ENCODE data around the gene SNX15.

The SNX15 gene

DNA sequence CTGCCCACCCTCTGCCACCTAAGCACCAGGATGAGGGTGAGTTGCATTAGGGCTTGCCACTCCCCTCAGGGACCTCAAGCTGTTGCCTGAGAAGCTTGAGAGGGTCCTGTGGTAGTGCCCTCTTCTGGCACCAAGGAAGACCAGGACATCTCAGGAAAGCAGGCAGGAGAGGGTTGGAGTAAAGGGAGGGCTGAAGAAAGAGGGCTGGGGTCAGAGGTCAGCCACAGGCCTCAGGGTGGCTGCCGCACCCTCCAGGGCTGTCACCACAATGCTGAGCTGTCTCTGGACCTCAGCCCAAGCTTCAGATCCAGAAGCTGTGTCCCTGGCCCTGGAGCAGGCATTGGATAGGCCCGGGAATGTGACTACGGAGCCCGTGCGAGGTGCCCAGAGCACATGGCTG, 17.8 kb downstream of the SNX15 start:
- no peak for DNase-seq (ENCODE audit: low read depth)
- H3K4me3 ChIP-seq (ENCODE audit: low read length), result no peak overlapping the region
- TF ChIP-seq, protein P1, sequence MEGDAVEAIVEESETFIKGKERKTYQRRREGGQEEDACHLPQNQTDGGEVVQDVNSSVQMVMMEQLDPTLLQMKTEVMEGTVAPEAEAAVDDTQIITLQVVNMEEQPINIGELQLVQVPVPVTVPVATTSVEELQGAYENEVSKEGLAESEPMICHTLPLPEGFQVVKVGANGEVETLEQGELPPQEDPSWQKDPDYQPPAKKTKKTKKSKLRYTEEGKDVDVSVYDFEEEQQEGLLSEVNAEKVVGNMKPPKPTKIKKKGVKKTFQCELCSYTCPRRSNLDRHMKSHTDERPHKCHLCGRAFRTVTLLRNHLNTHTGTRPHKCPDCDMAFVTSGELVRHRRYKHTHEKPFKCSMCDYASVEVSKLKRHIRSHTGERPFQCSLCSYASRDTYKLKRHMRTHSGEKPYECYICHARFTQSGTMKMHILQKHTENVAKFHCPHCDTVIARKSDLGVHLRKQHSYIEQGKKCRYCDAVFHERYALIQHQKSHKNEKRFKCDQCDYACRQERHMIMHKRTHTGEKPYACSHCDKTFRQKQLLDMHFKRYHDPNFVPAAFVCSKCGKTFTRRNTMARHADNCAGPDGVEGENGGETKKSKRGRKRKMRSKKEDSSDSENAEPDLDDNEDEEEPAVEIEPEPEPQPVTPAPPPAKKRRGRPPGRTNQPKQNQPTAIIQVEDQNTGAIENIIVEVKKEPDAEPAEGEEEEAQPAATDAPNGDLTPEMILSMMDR (conservative IDR thresholded peaks at IDR 0.05; ENCODE audit: low read depth, low read length), result no peak

DNA sequence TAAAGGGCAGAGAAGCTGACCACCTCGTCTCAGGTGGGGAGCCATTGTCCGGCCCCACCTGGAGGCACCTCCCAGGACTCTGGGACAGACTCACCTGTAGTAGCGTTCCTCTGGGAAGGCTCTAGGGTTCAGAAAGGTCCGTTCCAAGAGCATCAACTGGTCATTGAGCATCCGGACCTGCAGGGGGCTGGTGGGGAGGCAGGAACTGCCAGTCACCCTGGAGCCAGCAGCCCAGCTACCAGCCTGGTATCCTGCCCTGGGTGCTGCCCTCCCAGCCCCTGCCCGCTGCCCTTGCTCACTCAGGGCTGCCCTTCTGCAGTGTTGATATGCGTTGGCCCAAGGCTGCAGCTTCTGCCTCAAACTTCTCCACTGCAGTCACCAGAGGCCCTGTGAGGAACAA, 18.5 kb downstream of the SNX15 start:
- TF ChIP-seq, protein P1 (conservative IDR thresholded peaks at IDR 0.05; ENCODE audit: low read depth, low read length), result no peak
- H3K4me3 ChIP-seq (ENCODE audit: low read length), result no peak overlapping the region
- no peak for DNase-seq (ENCODE audit: low read depth)

DNA sequence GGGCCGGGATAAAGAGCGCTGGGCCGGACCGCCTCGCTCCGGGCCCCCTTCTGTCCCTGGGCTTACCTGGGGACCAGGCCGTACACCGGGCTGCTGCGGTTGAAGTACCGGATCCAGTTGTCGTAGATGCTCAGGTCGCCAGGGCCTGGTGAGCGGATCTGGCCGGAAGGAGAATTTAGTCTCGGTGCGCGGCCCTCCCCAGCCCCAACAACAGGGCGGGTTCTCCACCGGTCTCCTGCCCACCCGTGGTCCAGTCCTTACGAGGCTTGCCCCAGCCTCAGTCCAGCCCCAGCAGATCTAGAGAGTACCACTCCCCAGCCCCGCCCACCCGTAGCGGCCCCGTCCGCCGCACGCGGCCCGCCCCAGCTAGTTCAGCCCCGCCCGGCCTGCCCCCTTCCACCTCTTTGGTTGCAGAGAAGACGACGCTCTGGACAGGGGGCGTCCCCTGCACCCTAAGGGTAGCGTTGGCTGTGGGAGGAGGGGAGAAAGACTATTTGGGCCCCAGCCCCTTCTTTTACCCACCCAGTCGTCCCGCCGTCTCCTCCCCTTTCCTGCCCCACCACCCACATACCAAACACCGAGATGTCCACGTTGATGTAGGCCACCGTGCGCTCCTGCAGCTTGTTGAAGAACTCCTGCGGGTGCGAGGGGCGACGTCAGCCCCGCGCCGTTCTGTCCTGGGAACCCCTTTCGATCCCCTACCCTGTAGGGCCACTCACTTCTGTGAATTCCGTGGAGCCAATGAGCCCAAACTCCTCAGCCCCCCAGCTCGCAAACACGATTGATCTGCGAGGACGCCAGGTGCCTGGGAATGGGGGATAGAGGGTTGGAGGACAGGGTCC, 20.6 kb downstream of the SNX15 start:
- TF ChIP-seq, protein P1 (conservative IDR thresholded peaks at IDR 0.05; ENCODE audit: low read depth, low read length), result no peak
- peak overlapping the region; percentile 47 for H3K4me3 ChIP-seq (ENCODE audit: low read length)
- no peak for DNase-seq (ENCODE audit: low read depth)

DNA sequence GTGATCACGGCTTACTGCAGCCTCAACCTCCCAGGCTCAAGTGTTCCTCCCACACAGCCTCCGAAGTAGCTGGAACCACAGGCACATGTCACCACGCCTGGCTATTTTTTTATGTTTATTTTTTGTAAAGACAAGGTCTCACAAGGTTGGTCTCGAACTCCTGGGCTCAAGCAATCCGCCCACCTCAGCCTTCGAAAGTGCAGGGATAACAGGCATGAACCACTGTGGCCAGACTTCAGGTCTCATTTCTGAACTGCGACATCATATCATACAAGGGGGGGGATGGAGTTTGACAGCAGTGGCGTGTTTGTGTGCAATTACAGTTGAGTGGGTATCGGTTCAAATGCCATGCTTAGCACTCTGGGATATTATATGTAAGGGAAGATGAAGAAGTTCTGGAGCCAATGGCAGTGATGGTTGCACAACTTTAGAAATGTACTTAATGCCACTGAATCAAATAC, 24.2 kb downstream of the SNX15 start:
- TF ChIP-seq, protein P1 (conservative IDR thresholded peaks at IDR 0.05; ENCODE audit: low read depth, low read length), result no peak
- no peak for DNase-seq (ENCODE audit: low read depth)
- H3K4me3 ChIP-seq (ENCODE audit: low read length), result no peak overlapping the region

DNA sequence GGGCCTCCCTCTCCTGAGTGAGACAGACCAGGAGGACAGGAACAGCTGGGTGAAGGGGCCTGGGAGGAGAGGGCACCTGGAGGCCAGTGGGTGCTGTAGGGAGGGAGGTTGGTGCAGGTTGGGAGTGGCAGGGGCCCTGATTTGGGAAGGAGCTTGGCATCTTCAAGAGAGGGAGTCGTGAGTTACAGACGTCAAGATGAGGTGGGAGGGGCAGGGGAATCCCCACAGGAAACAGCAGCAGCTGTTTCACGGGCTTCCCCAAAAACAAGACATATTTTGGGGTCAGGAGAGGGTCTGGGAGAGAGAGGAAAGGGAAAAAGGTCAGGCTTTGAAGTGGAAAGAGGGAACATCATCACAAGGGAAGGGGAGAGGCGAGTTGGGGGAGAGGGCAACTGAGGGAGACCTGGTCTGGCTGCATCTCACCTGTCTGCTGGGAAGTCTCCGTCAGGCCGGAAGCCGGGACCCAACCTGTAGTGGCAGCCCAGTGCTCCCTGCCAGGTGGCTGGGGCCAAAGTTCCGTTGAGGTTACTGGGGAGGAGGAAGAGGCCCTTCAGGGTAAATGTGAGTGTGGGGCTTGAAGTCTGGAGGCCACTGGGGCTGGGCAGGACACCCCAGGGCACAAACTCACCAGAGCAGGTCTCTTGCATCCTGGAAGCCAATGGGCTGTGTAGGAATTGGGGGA, 26.7 kb downstream of the SNX15 start:
- DNase-seq (ENCODE audit: low read depth), result no peak
- TF ChIP-seq, protein P1 (conservative IDR thresholded peaks at IDR 0.05; ENCODE audit: low read depth, low read length), result no peak
- no peak overlapping the region for H3K4me3 ChIP-seq (ENCODE audit: low read length)

DNA sequence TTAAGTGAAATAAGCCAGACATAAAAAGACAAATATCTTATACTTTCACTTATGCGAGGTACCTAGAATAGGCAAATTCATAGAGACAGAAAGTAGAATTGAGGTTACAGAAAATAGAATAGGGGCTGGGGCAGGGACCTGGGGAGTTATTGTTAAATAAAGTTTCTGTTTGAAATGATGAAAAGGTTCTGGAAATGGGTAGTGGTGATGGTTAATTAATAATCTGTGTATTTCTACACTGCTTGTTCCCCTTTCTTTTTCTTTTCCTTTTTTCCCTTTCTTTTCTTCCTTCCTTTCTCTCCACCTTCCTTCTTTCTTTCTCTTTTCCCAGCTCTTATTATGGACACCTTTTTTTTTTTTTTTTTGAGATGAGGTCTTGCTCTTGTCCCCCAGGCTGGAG, 28.3 kb downstream of the SNX15 start:
- DNase-seq (ENCODE audit: low read depth), result no peak
- TF ChIP-seq, protein P1 (conservative IDR thresholded peaks at IDR 0.05; ENCODE audit: low read depth, low read length), result no peak
- H3K4me3 ChIP-seq (ENCODE audit: low read length), result no peak overlapping the region

Data from retinal pigment epithelial cell (primary cell).